Testis (tissue), 3 donors: ENCODE measurements around the gene MPP4. TPM values are rescaled to one million over a fixed set of nuclear protein-coding genes. Genes with fewer than 3 reads are reported as not detected.

Experiments
- DNase-seq: peaks from one replicate; pipeline ENCODE4 v3.0.0-alpha.2; 2019
- H3K27ac ChIP-seq, 2 donors: fragments of 200-600 bp; sonication (generic); one replicate each; pipeline ENCODE4 v1.5.1; 2019
- H3K27me3 ChIP-seq: fragments of 200-600 bp; sonication (generic); one replicate; pipeline ENCODE4 v1.5.1; 2019
- H3K36me3 ChIP-seq: fragments of 200-600 bp; sonication (generic); one replicate; pipeline ENCODE4 v1.5.1; 2017; ENCODE audit warnings: low read depth; ENCODE audit errors: missing control alignments
- H3K4me1 ChIP-seq: fragments of 200-600 bp; sonication (generic); one replicate; pipeline ENCODE4 v1.5.1; 2019
- H3K4me3 ChIP-seq, 2 donors: fragments of 200-600 bp; sonication (generic); one replicate each; pipeline ENCODE4 v1.5.1; 2017 to 2019
- H3K9me3 ChIP-seq: fragments of 200-600 bp; sonication (generic); one replicate; pipeline ENCODE4 v1.5.1; 2017
- POLR2A ChIP-seq: fragments of 450-650 bp; IDR thresholded peaks from one replicate; pipeline ENCODE4 v1.6.1; 2017; ENCODE audit warnings: antibody characterized with exemption, mild to moderate bottlenecking, moderate library complexity
- WGBS, 2 donors: methylation state at CpG; one replicate each; pipeline ENCODE4 v1.1.5; 2018; 5-methylcytosine and 5-hydroxymethylcytosine counted together
- intact Hi-C: fragments of 100-400 bp; cut with DNase I; formaldehyde crosslinking; loops from one replicate; pipeline ENCODE4 v1.15.1; 2023; ENCODE audit warnings: low total_unique reads
- polyA plus RNA-seq: library from polyadenylated mRNA; stranded (reverse); fragments of 350-450 nt; fragmentation: Illumina TruSeq; extraction: RNeasy Lipid Tissue Mini Kit (QIAGEN cat#74804); gene quantifications from one replicate; pipeline ENCODE4 v1.2.3, GENCODE V29; 2014; ENCODE audit warnings: low read depth, low replicate concordance; ENCODE audit not compliant: insufficient read depth
- total RNA-seq, 2 donors: library from RNA; depleted of rRNA; stranded (reverse); fragments of >200 nt; gene quantifications; one replicate each; pipeline ENCODE4 v1.2.3, GENCODE V29; 2016
- TF ChIP-seq, protein P1 (sequence below), 3 experiments: fragments of 450-650 bp in 2 of 3; fragments of 200-600 bp in 1 of 3; sonication (generic) in 1 of 3; IDR thresholded peaks; one replicate each; pipeline ENCODE4 v1.5.1; 2016 to 2019; ENCODE audit warnings: antibody characterized with exemption in 3 of 3, mild to moderate bottlenecking in 2 of 3, moderate library complexity in 1 of 3

The MPP4 gene
- total and polyA plus RNA-seq, 3 donors from 2014 or later = 0.28 TPM; not detected in 2

- intact Hi-C loops = no loop called here
- whole genome bisulfite sequencing, 2 donors = 24 to 41% methylated on average over 16 to 39 of the region's 39 CpGs
Observed at GRCh38 chr2:201618744-201619662, 79.4 kb downstream of the MPP4 start.

DNA sequence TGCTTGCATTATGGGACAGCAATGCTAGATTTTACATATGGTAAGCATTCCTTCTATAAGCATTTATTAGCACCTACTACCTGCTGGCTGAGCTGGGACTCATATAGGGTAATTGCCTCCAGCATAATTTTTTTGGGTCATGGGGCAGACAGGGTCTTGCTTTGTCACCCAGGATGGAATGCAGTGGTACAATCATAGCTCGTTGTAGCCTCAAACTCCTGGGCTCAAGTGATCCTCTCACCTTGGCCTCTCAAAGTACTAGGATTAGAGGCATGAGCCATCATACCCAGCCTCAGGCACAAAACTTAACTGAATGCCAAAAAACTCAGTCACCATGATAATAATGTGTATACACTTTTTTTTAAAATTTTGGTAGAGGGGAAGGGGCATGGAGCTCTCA is 90.4 kb downstream of the MPP4 start:
- DNase-seq = no peak

More at GRCh38 chr2:201618744-201619662, 79.4 kb downstream of the MPP4 start:
- Histone ChIP-seq H3K4me1 (no peaks in the 10 kb centered on the region), H3K27me3 (no peaks in the 10 kb centered on the region), H3K9me3 (no peaks in the 10 kb centered on the region), H3K4me3 (peak overlapping the region; percentile 44 to 45), H3K36me3 (no peaks in the 10 kb centered on the region), H3K27ac (no peak overlapping the region)
- TF ChIP-seq POLR2A = no peak
- TF ChIP-seq, protein P1, sequence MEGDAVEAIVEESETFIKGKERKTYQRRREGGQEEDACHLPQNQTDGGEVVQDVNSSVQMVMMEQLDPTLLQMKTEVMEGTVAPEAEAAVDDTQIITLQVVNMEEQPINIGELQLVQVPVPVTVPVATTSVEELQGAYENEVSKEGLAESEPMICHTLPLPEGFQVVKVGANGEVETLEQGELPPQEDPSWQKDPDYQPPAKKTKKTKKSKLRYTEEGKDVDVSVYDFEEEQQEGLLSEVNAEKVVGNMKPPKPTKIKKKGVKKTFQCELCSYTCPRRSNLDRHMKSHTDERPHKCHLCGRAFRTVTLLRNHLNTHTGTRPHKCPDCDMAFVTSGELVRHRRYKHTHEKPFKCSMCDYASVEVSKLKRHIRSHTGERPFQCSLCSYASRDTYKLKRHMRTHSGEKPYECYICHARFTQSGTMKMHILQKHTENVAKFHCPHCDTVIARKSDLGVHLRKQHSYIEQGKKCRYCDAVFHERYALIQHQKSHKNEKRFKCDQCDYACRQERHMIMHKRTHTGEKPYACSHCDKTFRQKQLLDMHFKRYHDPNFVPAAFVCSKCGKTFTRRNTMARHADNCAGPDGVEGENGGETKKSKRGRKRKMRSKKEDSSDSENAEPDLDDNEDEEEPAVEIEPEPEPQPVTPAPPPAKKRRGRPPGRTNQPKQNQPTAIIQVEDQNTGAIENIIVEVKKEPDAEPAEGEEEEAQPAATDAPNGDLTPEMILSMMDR (IDR thresholded peaks at IDR 0.05) = peak in 2 of 3 experiments; percentile 19 to 23
- DNase-seq = peak; percentile 85

GRCh38 chr2:201607568-201607967 is 90.9 kb downstream of the MPP4 start:
- Histone ChIP-seq H3K4me1 (no peaks in the 10 kb centered on the region), H3K9me3 (no peaks in the 10 kb centered on the region), H3K36me3 (no peaks in the 10 kb centered on the region), H3K27ac (no peak overlapping the region), H3K27me3 (no peaks in the 10 kb centered on the region), H3K4me3 (no peak overlapping the region)
- intact Hi-C loops = no loop called here
- DNase-seq = no peak
- 85% methylated on average over 2 of the region's 2 CpGs for WGBS, 2 donors
- TF ChIP-seq, protein P1 (IDR thresholded peaks at IDR 0.05) = no peak
- no peak for TF ChIP-seq POLR2A

More for the DNA sequence above, 90.4 kb downstream of the MPP4 start:
- intact Hi-C loops = no loop called here
- Histone ChIP-seq H3K4me3 (no peak overlapping the region), H3K9me3 (no peaks in the 10 kb centered on the region), H3K36me3 (no peaks in the 10 kb centered on the region), H3K27me3 (no peaks in the 10 kb centered on the region), H3K27ac (no peak overlapping the region), H3K4me1 (no peaks in the 10 kb centered on the region)
- WGBS, 2 donors = 83 to 100% methylated on average over 1 of the region's 1 CpG
- TF ChIP-seq, protein P1 (IDR thresholded peaks at IDR 0.05) = no peak

GRCh38 chr2:201600906-201601305 is 97.5 kb downstream of the MPP4 start:
- intact Hi-C loops = no loop called here
- TF ChIP-seq, protein P1 (IDR thresholded peaks at IDR 0.05) = no peak
- TF ChIP-seq POLR2A = no peak

More at GRCh38 chr2:201600906-201601305, 97.5 kb downstream of the MPP4 start:
- Histone ChIP-seq H3K36me3 (no peaks in the 10 kb centered on the region), H3K9me3 (no peaks in the 10 kb centered on the region), H3K4me1 (no peaks in the 10 kb centered on the region), H3K27me3 (no peaks in the 10 kb centered on the region), H3K4me3 (no peak overlapping the region), H3K27ac (no peak overlapping the region)
- 88 to 97% methylated on average over 3 of the region's 3 CpGs for WGBS, 2 donors
- no peak for DNase-seq
